Neuron (in vitro differentiated cells): ENCODE results near the gene CALM1.

ENCODE experiments used
- H2AFZ ChIP-seq: one replicate; pipeline ENCODE4 v1.6.1; 2013; ENCODE audit warnings: low read depth, mild to moderate bottlenecking, inconsistent platforms, low read length, moderate library complexity
- H3K27me3 ChIP-seq: one replicate; pipeline ENCODE4 v1.6.1; 2013; ENCODE audit warnings: low read length; ENCODE audit not compliant: insufficient read depth
- H3K36me3 ChIP-seq: one replicate; pipeline ENCODE4 v1.6.1; 2013; ENCODE audit warnings: low read length; ENCODE audit not compliant: insufficient read depth
- H3K4me1 ChIP-seq: one replicate; pipeline ENCODE4 v1.6.1; 2013; ENCODE audit warnings: low read length; ENCODE audit not compliant: insufficient read depth
- H3K4me3 ChIP-seq: 2 replicates; pipeline ENCODE4 v1.5.1; 2013; ENCODE audit warnings: mild to moderate bottlenecking, low read length, moderate library complexity
- H3K9me3 ChIP-seq: one replicate; pipeline ENCODE4 v1.6.1; 2013; ENCODE audit warnings: low read length

CALM1 gene

DNA sequence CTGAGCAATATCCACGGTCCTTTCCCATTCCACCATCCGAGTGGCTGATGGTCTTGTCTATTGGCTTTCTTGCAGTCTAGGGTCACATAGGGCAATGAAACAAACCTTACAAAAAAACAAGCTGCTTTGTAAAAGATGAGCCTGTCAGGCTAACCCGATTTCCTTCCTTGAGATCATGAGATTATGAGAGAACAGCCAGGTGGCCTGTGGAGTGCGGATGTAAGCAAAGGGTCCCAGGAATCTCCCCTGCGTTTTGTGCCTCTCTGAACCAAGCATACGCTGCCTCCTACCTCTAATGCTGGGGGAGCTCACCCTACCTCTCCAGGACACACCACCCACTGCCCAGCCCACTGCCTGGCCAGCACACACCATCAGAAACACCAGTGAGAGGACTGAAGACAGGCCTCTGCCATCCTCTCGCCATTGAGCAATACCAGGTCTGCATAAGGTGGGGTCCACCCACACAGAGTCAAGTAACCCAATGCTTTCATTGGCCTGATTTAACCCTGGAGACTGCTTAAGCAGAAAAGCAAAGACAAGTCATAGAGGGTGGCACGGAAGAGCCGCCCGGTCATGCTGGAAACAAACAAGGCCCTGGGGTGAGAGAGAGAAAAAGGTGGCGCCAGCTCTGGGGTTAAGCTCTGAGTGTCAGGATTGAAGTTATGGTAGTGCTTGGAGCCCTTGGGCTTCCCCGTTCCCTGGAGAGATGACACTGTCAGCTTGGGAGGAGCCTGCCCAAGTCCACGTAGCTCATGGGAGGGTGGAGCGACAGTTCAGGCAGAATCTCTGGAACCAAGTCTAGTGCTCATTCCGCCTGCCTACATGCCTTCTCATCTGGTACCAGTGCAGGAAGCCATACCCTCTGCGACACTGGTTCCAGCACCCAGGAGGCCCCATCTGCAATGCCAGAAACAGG lies 46.6 kb downstream of the CALM1 start:
- Histone ChIP-seq H2AFZ (no peak overlapping the region), H3K36me3 (no peaks in the 10 kb centered on the region), H3K4me3 (no peak overlapping the region)

DNA sequence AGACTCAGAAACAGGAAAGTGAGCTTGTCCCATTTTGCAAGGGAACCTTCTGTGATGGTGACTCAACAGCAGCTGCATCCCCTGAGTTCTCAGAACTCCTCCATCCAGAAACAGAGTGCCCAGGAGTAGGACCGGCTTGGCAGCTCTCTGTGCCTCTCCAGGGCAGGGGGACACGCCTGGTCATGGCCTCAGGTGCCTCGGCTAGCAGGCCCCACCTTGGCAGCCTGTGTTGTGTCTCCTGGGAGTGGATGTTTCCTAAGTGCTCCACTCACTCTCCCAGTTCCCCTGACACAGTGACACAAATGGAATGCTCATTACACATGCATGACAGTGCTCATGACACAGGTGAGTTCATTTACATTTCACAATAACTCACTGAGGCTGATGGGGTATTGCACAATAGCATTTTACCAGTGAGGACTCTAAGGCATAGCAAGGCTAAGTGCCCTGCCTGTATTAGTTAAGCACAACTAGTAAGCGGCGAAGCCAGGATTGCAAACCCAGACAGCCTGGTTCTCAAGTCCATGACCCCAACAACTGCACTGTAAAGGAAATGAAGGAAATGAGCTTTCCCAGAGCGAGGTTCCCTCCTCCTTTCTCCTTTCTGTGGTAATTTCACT lies 47.4 kb downstream of the CALM1 start:
- peaks cover 12% of the 10 kb centered on the region for H3K4me1 ChIP-seq
- H3K4me3 ChIP-seq = no peak overlapping the region
- peaks cover 6% of the 10 kb centered on the region for H3K9me3 ChIP-seq
- H3K36me3 ChIP-seq = no peaks in the 10 kb centered on the region
- no peak overlapping the region for H2AFZ ChIP-seq
- no peaks in the 10 kb centered on the region for H3K27me3 ChIP-seq

More for the DNA sequence above, 46.6 kb downstream of the CALM1 start:
- Histone ChIP-seq H3K27me3 (no peaks in the 10 kb centered on the region), H3K4me1 (peaks cover 12% of the 10 kb centered on the region), H3K9me3 (peaks cover 6% of the 10 kb centered on the region)

DNA sequence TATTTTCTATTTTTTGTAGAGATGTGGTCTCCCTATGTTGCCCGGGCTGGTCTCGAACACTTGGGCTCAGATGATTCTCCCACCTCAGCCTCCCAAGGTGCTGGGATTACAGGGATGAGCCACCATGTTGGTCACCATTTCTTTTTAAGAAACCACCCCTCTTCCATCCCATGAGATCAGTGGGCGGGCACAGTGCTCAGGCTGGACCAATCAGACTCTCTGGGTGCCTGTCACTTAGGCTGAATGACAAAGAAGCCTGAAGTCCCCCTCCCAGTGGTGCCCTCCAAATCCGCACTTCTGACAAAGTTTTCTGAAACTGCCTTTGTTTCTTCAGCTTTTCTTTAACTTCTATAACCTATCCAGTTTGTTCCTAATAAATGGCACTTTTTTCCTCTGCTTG lies 48.2 kb downstream of the CALM1 start:
- Histone ChIP-seq H3K36me3 (no peaks in the 10 kb centered on the region), H3K4me1 (peaks cover 7% of the 10 kb centered on the region), H3K9me3 (peaks cover 6% of the 10 kb centered on the region), H3K27me3 (no peaks in the 10 kb centered on the region), H3K4me3 (no peak overlapping the region), H2AFZ (no peak overlapping the region)

DNA sequence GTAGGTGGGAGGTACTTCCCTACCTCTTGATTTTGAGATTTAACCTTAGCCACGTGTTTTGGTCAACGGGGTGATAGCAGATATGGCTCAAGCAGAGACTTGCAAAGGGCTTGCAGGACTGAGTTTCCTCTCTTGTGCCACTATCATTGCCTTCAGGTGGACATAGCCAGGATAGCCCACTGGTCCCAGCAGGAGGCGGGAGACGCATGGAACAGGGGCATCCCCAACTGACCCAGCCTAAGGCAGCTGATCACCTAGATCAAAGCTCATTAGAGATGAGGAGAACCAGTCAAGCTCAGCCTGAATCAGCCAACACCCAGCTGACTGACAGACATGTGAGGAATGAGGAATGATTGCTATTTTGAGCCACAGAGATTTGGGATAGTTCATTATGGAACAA lies 49.6 kb downstream of the CALM1 start:
- Histone ChIP-seq H3K4me3 (no peak overlapping the region), H3K27me3 (no peaks in the 10 kb centered on the region), H3K9me3 (peaks cover 6% of the 10 kb centered on the region), H2AFZ (no peak overlapping the region), H3K4me1 (no peaks in the 10 kb centered on the region), H3K36me3 (no peaks in the 10 kb centered on the region)

DNA sequence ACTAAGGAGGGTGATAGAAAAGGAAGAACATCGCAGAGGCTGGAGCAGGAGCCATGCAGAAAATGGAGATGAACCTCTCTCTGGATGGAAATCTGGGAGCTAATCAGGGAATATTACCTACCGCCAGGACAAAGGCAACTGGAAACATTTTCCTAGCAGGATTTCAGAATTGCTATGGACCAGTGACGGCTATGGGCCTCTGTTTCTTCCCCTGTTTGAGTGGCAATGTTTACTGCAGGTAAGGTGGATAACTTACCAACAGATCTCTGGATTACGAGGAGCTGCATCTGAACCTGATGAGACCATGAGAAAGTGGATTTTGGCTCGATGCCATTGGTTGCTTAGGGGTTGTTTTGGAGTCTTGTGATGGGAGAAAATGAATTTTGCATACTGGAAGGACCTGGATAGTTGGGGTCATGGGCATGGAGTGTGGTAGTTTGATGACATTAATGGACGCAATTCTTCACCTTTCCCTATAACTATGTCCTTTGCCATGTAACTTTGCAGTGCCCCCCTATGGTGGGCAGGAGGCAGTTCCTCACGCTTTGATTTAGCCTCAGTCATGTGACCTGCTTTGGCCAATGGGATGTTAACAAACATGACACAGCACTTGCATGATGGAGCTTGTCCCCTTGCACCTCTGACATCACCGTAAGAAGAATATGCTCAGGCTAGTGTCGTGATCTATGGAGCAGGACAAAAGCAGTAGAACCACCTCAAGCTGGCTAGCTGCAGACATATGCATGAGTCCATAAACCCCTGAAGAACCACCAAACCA lies 51.1 kb downstream of the CALM1 start:
- Histone ChIP-seq H3K4me3 (no peak overlapping the region), H3K27me3 (no peaks in the 10 kb centered on the region), H3K4me1 (no peaks in the 10 kb centered on the region), H3K9me3 (peaks cover 6% of the 10 kb centered on the region), H3K36me3 (no peaks in the 10 kb centered on the region), H2AFZ (no peak overlapping the region)

DNA sequence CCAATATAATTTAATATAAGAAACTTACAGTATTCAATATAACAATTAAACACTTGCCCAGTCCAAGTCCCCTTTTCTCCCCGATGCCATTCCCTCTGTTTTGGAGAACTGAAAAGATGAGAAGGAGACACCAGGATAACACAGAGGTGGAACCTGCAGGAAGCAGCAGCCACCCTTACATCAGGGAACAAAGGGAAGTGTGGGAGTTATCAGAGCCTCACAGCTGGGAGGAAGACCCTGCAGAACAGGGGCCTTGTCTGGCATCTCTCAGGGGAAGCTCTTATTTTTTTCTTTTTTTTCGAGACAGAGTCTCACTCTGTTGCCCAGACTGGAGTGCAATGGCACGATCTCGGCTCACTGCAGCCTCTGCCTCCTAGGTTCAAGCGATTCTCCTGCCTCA lies 52.6 kb downstream of the CALM1 start:
- peaks cover 1% of the 10 kb centered on the region for H3K4me1 ChIP-seq
- peaks cover 6% of the 10 kb centered on the region for H3K9me3 ChIP-seq
- no peaks in the 10 kb centered on the region for H3K27me3 ChIP-seq
- no peaks in the 10 kb centered on the region for H3K36me3 ChIP-seq
- H2AFZ ChIP-seq = no peak overlapping the region
- H3K4me3 ChIP-seq = no peak overlapping the region

DNA sequence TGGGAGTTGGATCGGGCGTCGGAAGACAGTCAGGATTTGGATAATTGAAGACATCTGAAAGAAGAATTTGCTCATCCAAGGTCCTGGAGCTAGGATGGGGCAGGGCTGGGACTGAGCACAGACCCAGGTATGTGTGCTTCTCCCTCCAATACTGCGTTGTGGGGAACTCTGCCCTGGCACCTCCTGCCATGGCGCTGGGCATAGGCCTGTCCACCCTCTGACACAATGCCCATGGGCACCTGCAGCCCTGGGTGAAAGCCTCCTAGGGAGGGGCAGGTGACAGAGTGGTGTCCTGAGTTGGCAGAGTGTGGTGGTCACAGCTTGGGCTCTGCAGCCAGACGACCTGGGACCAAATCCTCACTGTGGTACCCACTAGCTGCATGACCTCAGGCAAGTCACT lies 53.3 kb downstream of the CALM1 start:
- Histone ChIP-seq H3K27me3 (no peaks in the 10 kb centered on the region), H3K4me3 (no peak overlapping the region), H3K9me3 (peaks cover 6% of the 10 kb centered on the region)

DNA sequence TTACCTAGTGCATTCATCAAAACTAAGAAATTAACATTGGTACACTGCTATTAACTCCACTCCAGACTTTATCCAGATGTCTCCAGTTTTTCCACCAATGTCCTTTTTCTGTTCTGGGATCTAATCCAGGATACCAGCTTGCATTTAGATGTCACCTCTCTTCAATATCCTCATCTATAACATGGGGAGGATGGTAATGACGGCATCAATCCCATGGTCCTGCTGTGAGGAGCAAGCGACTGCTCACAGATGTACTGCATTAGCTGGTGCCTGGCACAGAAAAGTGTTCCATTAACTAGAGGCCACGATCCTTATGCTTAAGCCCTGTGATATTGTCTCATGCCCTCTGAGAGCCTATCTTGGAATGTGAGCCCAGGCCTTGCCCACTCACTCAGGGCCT lies 53.8 kb downstream of the CALM1 start:
- H3K9me3 ChIP-seq = peaks cover 6% of the 10 kb centered on the region
- no peaks in the 10 kb centered on the region for H3K27me3 ChIP-seq
- H2AFZ ChIP-seq = no peak overlapping the region
- peaks cover 13% of the 10 kb centered on the region for H3K4me1 ChIP-seq
- no peak overlapping the region for H3K4me3 ChIP-seq
- H3K36me3 ChIP-seq = no peaks in the 10 kb centered on the region

More for the DNA sequence above, 53.3 kb downstream of the CALM1 start:
- Histone ChIP-seq H3K36me3 (no peaks in the 10 kb centered on the region), H3K4me1 (peaks cover 7% of the 10 kb centered on the region), H2AFZ (no peak overlapping the region)

DNA sequence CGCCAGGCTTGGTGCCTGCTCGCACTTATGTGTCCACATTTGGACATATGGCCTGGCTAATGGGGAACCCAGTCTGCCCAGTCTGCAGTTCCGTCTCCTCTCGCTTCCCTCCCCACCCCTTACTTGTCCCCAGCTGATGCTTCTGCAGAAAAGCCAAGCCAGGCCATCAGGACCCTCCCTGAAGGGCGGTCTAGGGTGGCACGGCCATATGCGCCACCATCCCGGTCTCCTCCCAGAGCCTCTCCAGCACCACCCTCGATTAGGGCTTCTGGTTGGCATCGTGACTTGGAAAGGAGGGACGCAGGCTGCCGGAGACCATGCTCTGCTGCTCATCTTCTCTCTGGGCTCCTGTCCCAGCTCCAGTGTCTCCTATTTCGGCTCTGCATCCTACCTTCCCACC lies 54.6 kb downstream of the CALM1 start:
- no peaks in the 10 kb centered on the region for H3K27me3 ChIP-seq
- H3K36me3 ChIP-seq = no peaks in the 10 kb centered on the region
- no peak overlapping the region for H3K4me3 ChIP-seq
- H2AFZ ChIP-seq = no peak overlapping the region
- H3K9me3 ChIP-seq = peaks cover 6% of the 10 kb centered on the region
- peaks cover 18% of the 10 kb centered on the region for H3K4me1 ChIP-seq

DNA sequence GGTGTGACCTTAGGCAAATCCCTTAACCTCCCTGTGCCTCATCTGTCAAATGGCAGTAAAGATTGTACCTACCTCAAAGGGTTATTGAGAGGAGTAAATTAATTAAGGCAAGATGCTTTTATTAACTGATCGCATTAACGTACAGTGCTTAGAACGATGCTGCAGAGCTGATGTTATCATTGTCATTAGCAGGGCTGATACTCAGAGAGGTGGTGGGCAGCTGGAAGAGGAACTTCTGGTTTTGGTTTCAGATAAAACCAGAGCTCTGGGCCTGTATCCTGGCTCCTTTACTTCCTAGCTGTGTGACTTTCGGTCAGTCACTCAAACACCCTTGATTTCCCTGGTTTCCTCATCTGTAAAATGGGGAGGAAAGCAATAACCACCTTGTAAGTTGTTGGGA lies 55.1 kb downstream of the CALM1 start:
- Histone ChIP-seq H2AFZ (no peak overlapping the region), H3K36me3 (no peaks in the 10 kb centered on the region), H3K27me3 (no peaks in the 10 kb centered on the region), H3K9me3 (peaks cover 6% of the 10 kb centered on the region), H3K4me1 (peaks cover 23% of the 10 kb centered on the region), H3K4me3 (no peak overlapping the region)

DNA sequence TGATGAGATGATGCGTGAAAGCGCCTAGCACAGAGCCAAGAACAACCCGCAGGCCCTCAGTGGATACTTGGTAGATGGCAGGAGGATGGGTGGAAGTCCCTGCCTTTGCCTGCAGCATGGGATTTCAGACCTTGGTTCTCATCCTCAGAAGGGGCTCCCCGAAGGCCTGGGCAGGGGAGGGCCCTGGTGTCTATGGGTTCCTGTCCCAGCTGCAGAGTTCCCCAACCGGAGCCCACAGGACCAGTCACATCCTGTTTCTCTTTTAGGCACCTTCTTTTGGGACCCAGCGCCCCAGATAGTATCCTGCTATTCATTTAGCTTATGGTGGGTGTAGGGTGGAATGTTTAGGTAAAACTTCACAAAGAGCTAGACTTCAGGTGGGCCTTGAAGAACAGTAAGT lies 55.5 kb downstream of the CALM1 start:
- Histone ChIP-seq H3K4me3 (no peak overlapping the region), H3K4me1 (peaks cover 25% of the 10 kb centered on the region), H3K9me3 (peaks cover 6% of the 10 kb centered on the region), H2AFZ (no peak overlapping the region), H3K36me3 (no peaks in the 10 kb centered on the region), H3K27me3 (no peaks in the 10 kb centered on the region)

DNA sequence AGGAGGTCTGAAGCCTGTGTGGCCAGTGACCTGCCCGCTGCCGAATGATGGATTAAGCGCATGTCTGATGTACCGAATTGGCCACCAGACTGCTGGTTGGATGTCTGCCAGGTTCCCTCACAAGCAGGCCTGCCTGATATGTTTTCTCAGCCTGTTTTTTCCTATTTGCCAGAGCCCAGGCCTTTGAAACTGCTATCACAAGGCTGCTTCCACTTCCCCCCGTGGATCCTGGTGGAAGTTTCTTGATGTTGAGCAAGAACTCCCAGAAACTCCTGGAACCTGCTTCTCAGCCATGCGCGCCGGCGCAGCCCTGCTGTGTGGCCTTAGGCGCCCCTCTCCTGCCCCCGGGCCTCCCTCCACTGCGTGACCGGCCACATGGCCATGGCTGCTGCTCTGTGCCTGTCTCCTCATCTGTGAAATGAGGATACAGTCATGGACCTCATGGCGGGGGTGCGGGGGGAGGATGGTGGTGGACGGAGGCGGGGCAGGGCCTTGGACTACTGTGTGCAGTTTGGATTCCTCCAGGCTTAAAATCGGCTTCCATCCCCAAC lies 56.6 kb downstream of the CALM1 start:
- Histone ChIP-seq H3K4me3 (no peak overlapping the region), H3K36me3 (no peaks in the 10 kb centered on the region), H3K27me3 (no peaks in the 10 kb centered on the region), H3K4me1 (peaks cover 25% of the 10 kb centered on the region), H2AFZ (no peak overlapping the region), H3K9me3 (no peaks in the 10 kb centered on the region)
